Epithelial cell of proximal tubule (primary cell): ENCODE data around the gene GTF2I. TPM values are rescaled to one million over a fixed set of nuclear protein-coding genes. Genes with fewer than 3 reads are reported as not detected.
"Not testable (repeated sequence)": the region's sequence is repeated elsewhere in the genome, so short reads cannot be mapped to it uniquely, and the experiment has no call there.

Experiments
- DNase-seq: peaks from one replicate; pipeline ENCODE4 v3.0.0-alpha.2; 2011; ENCODE audit warnings: low read depth
- H3K4me3 ChIP-seq: 2 replicates; pipeline ENCODE4 v1.5.1; 2011; ENCODE audit warnings: low read depth, mild to moderate bottlenecking, low read length
- total RNA-seq: library from RNA; depleted of rRNA; stranded (reverse); fragments of >200 nt; gene quantifications from 2 replicates; pipeline ENCODE4 v1.2.3, GENCODE V29; 2015
- TF ChIP-seq, protein P1 (sequence below): conservative IDR thresholded peaks from 2 replicates; pipeline ENCODE4 v1.5.1; 2012; ENCODE audit warnings: low read depth, mild to moderate bottlenecking, low read length

The GTF2I gene
- total RNA-seq, 1 donor from 2014 or later, result 101 TPM

DNA sequence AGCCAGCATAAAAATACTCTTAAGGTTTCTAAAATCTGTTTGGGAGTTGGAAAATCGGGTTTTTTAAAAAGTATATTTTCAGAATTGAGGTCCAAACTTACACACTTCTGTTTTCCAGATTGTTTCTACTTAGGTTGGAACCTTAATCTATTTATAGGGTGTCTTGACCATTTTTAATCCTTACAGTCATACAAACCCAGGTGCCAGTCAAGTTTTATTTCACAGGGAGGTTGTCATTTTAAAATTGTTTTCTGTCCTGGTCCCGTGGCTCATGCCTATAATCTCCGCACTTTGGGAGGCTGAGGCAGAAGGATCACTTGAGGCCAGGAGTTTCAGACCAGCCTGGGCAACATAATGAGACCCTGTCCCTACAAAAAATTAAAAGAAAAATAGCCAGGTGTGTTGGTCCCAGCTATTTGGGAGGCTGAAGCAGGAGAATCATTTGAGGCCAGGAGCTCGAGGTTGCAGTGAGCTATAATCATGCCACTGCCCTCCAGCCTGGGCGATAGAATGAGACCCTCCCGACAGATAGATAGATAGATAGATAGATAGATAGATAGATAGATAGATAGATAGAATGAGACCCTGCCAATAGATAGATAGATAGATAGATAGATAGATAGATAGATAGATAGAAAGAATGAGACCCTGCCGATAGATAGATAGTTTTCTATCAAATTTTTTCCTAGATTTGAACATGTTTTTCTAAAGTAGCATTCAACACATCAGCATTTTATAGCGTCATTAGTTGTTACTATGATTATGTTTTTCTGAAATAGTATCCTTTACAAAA, 69.0 kb downstream of the GTF2I start:
- no peak for DNase-seq
- TF ChIP-seq, protein P1, sequence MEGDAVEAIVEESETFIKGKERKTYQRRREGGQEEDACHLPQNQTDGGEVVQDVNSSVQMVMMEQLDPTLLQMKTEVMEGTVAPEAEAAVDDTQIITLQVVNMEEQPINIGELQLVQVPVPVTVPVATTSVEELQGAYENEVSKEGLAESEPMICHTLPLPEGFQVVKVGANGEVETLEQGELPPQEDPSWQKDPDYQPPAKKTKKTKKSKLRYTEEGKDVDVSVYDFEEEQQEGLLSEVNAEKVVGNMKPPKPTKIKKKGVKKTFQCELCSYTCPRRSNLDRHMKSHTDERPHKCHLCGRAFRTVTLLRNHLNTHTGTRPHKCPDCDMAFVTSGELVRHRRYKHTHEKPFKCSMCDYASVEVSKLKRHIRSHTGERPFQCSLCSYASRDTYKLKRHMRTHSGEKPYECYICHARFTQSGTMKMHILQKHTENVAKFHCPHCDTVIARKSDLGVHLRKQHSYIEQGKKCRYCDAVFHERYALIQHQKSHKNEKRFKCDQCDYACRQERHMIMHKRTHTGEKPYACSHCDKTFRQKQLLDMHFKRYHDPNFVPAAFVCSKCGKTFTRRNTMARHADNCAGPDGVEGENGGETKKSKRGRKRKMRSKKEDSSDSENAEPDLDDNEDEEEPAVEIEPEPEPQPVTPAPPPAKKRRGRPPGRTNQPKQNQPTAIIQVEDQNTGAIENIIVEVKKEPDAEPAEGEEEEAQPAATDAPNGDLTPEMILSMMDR, result no peak
- no peak overlapping the region for H3K4me3 ChIP-seq

GRCh38 chr7:74728686-74729085, 71.2 kb downstream of the GTF2I start:
- H3K4me3 ChIP-seq, DNase-seq: not testable (repeated sequence)

DNA sequence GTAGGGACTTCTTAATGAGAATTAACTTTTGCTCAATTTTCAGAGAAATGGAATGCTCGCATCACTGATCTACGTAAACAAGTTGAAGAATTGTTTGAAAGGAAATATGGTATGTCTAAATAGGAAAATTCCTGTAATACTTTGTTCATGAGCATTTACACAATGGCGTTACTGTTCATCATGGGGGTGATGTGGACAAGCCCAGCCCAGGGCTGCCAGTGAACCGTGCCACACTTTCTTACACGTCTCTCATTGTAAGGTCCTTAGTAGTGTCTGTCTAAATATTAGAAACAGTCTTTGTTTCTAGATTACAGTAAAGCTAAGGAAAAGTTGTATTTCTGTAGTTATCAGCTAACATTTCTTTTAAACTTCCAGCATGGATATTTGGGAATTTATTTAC, 72.7 kb downstream of the GTF2I start:
- not testable (repeated sequence) for H3K4me3 ChIP-seq, DNase-seq

- H3K4me3 ChIP-seq, DNase-seq: not testable (repeated sequence)
Observed at GRCh38 chr7:74739974-74740703, 82.6 kb downstream of the GTF2I start.

GRCh38 chr7:74743936-74744557, 86.5 kb downstream of the GTF2I start:
- not testable (repeated sequence) for DNase-seq, H3K4me3 ChIP-seq

DNA sequence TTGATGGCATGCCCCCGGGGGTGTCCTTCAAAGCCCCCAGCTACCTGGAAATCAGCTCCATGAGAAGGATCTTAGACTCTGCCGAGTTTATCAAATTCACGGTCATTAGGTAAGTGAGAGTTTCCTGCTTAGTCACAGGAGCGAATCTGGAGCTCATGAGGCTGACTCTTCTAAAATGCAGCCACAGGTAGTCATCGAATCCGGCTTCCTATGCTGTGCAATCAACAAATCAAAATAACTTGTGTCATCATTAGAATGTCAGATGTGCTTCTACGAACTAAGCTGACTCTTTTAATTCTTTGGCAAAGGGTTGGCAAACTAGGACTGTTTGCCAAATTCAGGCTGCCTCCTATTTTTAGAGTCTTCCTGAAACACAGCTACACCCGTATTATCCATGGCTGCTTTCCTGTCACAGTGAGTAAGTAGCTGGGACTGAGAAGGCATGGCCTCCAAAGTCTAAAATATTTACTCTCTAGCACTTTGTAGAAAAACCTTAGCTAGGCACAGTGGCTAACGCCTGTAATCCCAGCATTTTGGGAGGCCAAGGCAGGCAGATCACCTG, 96.5 kb downstream of the GTF2I start:
- H3K4me3 ChIP-seq, DNase-seq: not testable (repeated sequence)

DNA sequence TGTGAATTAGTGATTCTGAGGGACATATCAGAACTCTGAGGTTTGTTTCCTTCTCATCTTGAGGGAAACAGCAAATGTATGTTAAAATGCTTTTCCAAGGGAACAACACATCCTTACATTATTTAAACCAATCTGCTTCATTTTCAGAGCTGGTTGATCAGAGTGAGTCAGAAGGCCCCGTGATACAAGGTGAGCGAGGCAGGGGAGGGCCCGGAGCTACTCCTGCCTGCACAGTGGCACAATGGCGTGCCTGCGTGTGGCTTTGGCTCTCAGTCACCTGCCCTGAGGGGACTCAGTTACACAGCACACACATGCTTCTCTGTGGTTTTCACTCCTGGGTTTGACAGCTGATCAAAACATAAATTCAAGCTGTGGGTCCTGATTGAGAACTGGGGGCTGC, 99.2 kb downstream of the GTF2I start:
- not testable (repeated sequence) for H3K4me3 ChIP-seq, DNase-seq

DNA sequence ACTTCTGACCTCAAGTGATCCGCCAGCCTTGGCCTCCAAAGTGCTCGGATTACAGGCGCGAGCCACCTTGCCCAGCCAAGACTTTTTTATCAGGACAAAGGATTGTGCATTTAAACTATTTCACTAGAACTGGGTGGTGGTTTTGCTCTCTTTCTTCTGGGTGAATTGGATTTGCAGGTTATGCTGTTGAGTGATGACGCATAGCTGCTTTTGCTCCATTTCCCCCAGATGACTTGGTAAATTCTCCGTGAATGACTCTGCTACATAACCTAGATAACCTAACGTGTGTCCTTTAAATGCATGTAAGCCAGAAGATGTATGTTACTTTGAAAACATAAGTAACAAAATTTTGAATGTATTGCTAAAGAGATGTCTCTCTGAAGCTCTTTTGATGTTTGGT, 100.8 kb downstream of the GTF2I start:
- H3K4me3 ChIP-seq, DNase-seq: not testable (repeated sequence)

GRCh38 chr7:74758982-74759381, 101.5 kb downstream of the GTF2I start:
- DNase-seq, H3K4me3 ChIP-seq: not testable (repeated sequence)

DNA sequence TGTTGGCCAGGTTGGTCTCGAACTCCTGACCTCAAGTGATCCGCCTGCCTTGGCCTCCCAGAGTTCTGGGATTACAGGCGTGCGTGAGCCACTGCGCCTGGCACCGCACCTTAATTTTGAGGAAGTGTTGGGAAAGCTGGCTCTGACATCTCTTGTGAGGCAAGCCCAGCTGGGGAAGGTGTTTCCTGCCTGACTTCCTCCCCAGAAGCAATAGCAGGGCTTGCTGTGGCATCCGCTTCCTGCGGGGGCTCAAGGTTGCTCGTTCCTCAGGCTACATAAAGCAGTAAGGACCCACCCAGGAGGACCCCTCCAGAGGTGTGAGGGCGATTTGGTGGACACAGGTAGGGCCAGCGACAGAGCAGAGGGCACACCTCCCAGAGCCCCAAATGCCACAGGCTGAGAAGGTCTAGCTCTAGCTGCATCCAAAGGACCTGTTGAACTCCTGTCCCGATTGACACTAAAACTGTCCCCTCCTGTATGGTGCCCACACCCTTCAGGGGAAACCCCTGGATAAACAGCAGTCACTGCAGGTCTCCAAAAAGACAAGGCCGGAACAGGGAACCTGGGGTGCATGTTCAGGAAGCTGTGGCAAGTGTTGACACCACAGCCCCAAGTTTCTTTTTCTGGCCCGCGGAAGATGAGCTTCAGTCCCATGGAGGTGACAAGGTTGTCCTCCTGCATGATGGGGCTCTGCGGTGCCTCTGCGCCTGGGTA, 107.8 kb downstream of the GTF2I start:
- not testable (repeated sequence) for H3K4me3 ChIP-seq, DNase-seq

GRCh38 chr7:74766509-74766908, 109.0 kb downstream of the GTF2I start:
- not testable (repeated sequence) for DNase-seq, H3K4me3 ChIP-seq

DNA sequence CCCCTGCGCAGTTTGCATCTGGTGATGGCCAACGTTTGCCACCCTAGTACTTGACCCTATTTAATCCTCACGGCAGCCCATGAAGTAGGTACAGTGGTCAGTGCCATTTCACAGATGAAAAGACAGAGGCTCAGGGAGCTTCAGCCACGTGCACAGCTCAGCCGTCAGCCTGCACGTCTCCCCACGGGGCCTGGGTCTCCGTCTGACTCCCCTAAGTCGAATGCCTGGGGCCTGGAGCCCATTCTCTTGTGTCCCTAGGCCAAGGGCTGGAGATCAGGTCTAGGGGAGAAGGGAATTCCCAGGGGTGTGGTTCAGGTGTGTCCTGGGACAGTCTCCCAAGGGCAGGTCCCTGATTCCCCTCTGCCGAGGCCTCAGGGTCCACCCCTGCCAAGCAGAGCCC, 109.5 kb downstream of the GTF2I start:
- H3K4me3 ChIP-seq, DNase-seq: not testable (repeated sequence)

DNA sequence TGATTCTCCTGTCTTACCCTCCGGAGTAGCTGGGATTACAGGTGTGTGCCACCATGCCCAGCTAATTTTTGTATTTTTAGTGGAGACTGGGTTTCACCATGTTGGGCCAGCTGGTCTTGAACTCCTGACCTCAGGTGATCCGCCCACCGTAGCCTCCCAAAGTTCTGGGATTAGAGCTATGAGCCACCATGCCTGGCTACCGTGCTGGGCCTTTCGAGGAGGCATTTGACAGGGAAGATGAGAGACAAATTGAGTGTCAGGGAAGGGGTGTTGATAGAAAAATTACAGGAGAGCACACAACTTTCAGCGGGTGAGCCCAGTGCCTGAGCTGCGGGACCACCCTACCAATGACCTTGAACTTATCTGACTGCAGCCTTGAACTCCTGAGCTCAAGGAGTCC, 112.5 kb downstream of the GTF2I start:
- not testable (repeated sequence) for H3K4me3 ChIP-seq, DNase-seq

DNA sequence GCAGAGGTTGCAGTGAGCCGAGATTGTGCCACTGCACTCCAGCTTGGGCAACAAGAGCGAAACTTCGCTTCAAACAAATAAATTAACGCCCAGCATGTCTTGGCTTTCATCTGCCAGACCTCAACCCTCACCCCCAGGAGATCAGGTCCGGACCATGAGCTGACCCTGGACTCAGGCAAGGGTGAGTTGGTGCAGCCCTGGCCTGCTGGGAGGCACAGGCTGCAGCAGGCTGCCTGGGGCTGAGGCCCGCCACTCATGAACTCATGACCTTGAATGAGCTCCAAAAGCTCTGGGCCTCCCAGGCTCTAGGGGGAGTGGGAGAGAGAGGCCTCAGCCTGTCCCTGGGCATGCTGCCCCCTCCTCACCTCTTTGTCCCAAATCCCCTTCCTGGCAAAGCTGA, 114.6 kb downstream of the GTF2I start:
- not testable (repeated sequence) for DNase-seq, H3K4me3 ChIP-seq

DNA sequence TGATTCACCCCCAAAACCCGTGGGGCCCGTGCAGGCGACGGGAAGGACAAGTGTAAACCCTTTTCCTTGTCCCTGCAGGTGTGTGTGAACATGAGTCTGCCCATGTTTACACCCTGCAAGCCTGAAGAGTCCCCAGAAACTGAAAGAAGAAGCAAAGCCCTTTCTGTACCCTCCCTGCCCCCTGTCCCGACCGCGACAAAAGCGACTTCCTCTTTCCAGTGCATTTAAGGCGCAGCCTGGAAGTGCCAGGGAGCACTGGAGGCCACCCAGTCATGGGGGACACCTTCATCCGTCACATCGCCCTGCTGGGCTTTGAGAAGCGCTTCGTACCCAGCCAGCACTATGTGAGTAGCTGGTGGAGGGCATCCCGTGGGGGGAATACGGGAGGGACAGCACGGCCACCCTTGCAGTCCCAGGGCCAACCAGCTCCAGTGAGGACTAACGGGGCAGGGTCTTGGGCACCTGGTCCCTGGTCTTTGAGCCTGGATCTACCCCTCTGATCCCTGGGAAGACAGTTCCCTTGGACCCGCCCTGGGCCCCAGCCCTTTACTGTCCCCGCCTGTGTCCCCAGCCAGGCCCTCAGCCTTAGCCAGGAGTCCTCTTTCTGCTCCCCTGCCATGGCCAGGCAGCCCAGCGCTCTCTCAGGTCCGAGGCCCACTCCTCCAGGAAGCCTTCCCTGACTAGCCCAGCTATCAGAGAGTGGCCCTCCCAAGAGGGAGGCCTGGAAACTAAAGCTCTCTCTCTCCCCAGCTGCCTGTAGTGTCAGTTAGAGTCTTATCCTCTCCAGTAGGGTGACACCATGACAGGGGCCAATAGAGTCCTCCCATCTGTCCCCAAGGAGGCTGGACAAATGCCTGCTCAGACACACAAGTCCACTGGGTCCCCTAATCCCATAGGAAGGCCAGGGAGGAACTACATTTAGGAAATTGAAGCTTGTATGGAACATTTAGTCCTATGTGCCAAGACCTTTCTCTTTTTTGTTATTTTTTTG, 116.5 kb downstream of the GTF2I start, which contains the start of gene NCF1:
Gene NCF1 (plus strand): TSS at position 252 of the 991 bp plus-strand sequence. CDS start 21 bp downstream, at position 273.
- not testable (repeated sequence) for DNase-seq, H3K4me3 ChIP-seq

DNA sequence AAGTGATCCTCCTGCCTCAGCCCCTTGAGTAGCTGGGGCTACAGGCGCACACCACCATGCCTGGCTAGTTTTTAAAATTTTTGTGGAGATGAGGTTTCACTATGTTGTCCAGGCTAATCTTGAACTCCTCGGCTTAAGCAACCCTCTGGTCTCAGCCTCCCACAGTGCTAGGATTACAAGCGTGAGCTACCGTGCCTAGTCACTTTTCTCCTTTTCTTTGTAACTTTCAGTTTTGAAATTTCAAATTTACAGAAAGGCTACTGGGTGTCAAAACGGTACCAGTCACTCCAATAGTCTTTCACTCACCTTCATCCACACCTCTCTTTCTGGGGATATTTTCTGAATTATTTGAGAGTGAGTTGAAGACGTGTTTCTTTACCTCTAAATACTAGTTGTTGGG, 117.6 kb downstream of the GTF2I start:
- DNase-seq, H3K4me3 ChIP-seq: not testable (repeated sequence)
